Endothelial cell of umbilical vein (primary cell): ENCODE measurements around the gene HOXD10.

Source experiments
- CTCF ChIP-seq, 2 donors: IDR thresholded peaks; 1 replicate in 1 of 2; 2 replicates in 1 of 2; pipeline ENCODE4 v1.5.1; 2011; ENCODE audit warnings: low read length in 2 of 2, mild to moderate bottlenecking in 2 of 2, moderate library complexity in 2 of 2, control low read depth in 1 of 2, inconsistent platforms in 1 of 2, low read depth in 1 of 2; ENCODE audit not compliant: insufficient read depth in 1 of 2; ENCODE audit errors: extremely low read depth in 1 of 2
- EZH2 ChIP-seq: IDR thresholded peaks from 2 replicates; pipeline ENCODE4 v1.6.1; 2012; ENCODE audit warnings: borderline replicate concordance, low read depth, mild to moderate bottlenecking, moderate library complexity, low read length, inconsistent platforms; ENCODE audit not compliant: severe bottlenecking
- POLR2A ChIP-seq: IDR thresholded peaks from 2 replicates; pipeline ENCODE4 v1.6.1; 2012; ENCODE audit warnings: low read depth, mild to moderate bottlenecking, control low read depth, low read length
- TF ChIP-seq, protein P1 (sequence below): IDR thresholded peaks from 2 replicates; pipeline ENCODE4 v1.6.1; 2011; ENCODE audit not compliant: insufficient read depth, insufficient read length

DNA sequence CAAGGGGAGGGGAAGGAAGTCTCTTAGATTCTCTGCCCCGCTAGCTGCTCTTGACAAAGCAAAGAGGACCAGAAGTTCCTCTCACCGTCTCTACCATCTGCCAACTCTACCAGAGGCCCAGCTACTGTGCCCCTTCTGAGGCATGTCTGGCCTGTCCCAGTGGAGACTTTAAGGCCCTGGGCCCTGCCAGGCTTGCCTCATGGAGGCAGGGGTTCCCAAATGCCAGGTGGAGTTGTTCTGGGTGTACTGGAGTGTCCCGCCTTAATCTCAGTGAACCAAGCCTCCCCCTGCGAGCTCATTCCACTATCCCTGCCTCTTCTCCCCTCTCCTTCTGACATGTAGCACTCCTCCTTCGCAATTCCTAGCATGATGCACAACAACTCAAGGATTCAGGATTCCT lies 14.7 kb upstream of the HOXD10 start:
- TF ChIP-seq, protein P1, sequence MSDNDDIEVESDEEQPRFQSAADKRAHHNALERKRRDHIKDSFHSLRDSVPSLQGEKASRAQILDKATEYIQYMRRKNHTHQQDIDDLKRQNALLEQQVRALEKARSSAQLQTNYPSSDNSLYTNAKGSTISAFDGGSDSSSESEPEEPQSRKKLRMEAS: no peak
- TF ChIP-seq EZH2: no peak
- no peak for TF ChIP-seq POLR2A
- TF ChIP-seq CTCF (IDR thresholded peaks at IDR 0.05; ENCODE audit: extremely low read depth in 1 of 2, insufficient read depth in 1 of 2, low read depth in 1 of 2, low read length in 2 of 2): no peak
